ENCODE data around the gene WDR18.

Gene WDR18

DNA sequence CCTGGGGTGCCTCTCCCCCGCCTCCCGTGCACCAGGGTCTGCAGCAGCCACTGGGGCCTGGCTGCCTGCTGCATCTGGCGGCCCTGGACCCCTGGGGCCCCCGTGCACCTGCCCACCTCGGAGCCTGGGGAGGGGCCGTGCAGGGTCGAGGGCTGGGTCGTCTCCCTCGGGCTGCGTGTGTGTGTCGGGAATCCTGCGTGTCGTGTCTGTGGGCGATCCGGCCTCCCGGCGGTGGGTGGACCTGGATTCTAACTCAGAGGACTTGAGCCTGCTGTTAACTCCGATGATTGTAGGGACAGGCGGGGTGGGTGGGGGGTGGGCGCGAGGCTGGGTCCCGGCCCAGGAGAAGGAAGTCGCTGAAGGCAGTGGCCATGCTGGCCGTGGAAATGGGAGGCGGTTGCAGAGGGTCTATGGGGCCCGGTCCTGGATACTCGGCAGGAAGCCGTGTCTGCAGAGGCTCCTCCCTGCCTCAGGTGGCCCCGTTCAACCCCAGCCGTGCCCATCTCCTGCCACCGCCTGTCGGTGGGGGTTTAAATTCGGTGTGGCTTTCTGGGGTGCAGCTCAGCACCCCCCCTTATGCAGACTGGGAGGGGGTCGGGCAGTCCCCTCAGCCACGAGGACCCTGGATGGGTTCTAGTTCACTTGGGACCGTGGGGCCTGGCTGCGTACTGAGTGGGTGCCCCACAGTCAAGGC, 9.4 kb upstream of the WDR18 start:
- no peak overlapping the region for H3K27ac ChIP-seq (replicated peaks)
- no peak overlapping the region for H3K4me3 ChIP-seq (replicated peaks; ENCODE audit: insufficient read depth, low read length)
- H3K27me3 ChIP-seq (ENCODE audit: insufficient read depth, poor library complexity, severe bottlenecking), result no peaks in the 10 kb centered on the region
- no peak for DNase-seq (ENCODE audit: low read depth in 1 of 2, low spot score in 1 of 2)
- TF ChIP-seq POLR2AphosphoS5 (IDR thresholded peaks at IDR 0.05; ENCODE audit: low read depth) (no peak), GABPA (IDR thresholded peaks at IDR 0.05; ENCODE audit: low read depth) (no peak)
- TF ChIP-seq, protein P1, sequence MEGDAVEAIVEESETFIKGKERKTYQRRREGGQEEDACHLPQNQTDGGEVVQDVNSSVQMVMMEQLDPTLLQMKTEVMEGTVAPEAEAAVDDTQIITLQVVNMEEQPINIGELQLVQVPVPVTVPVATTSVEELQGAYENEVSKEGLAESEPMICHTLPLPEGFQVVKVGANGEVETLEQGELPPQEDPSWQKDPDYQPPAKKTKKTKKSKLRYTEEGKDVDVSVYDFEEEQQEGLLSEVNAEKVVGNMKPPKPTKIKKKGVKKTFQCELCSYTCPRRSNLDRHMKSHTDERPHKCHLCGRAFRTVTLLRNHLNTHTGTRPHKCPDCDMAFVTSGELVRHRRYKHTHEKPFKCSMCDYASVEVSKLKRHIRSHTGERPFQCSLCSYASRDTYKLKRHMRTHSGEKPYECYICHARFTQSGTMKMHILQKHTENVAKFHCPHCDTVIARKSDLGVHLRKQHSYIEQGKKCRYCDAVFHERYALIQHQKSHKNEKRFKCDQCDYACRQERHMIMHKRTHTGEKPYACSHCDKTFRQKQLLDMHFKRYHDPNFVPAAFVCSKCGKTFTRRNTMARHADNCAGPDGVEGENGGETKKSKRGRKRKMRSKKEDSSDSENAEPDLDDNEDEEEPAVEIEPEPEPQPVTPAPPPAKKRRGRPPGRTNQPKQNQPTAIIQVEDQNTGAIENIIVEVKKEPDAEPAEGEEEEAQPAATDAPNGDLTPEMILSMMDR (IDR thresholded peaks at IDR 0.05; ENCODE audit: insufficient read depth, low read length), result no peak

DNA sequence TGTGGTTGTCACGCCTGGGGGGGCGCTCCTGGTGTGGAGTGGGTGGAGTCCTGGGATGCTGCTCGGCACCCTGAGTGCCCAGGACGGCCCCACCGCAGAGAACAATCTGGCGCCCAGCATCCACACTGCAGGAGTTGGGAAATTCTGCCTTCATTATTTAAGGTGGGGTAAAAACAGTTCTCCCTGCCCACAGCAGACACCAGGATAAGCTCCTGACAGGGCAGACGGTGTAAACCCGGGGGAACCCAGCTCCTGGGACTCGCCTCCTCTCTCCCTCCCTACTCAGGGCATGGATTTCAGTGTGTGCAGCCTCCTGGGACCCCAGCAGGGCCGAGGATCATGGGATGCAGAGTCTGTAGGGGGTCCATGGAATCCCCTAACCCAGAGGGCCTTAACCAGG, 7.7 kb upstream of the WDR18 start:
- DNase-seq (ENCODE audit: low read depth in 1 of 2, low spot score in 1 of 2), result no peak
- TF ChIP-seq, protein P2, sequence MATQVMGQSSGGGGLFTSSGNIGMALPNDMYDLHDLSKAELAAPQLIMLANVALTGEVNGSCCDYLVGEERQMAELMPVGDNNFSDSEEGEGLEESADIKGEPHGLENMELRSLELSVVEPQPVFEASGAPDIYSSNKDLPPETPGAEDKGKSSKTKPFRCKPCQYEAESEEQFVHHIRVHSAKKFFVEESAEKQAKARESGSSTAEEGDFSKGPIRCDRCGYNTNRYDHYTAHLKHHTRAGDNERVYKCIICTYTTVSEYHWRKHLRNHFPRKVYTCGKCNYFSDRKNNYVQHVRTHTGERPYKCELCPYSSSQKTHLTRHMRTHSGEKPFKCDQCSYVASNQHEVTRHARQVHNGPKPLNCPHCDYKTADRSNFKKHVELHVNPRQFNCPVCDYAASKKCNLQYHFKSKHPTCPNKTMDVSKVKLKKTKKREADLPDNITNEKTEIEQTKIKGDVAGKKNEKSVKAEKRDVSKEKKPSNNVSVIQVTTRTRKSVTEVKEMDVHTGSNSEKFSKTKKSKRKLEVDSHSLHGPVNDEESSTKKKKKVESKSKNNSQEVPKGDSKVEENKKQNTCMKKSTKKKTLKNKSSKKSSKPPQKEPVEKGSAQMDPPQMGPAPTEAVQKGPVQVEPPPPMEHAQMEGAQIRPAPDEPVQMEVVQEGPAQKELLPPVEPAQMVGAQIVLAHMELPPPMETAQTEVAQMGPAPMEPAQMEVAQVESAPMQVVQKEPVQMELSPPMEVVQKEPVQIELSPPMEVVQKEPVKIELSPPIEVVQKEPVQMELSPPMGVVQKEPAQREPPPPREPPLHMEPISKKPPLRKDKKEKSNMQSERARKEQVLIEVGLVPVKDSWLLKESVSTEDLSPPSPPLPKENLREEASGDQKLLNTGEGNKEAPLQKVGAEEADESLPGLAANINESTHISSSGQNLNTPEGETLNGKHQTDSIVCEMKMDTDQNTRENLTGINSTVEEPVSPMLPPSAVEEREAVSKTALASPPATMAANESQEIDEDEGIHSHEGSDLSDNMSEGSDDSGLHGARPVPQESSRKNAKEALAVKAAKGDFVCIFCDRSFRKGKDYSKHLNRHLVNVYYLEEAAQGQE (IDR thresholded peaks at IDR 0.05; ENCODE audit: insufficient replicate concordance, low read depth), result no peak
- TF ChIP-seq GABPA (IDR thresholded peaks at IDR 0.05; ENCODE audit: low read depth) (no peak), POLR2AphosphoS5 (IDR thresholded peaks at IDR 0.05; ENCODE audit: low read depth) (no peak), SPI1 (IDR thresholded peaks at IDR 0.05; ENCODE audit: borderline replicate concordance, low read depth) (no peak)
- TF ChIP-seq, protein P1 (IDR thresholded peaks at IDR 0.05; ENCODE audit: insufficient read depth, low read length), result no peak
- no peaks in the 10 kb centered on the region for H3K27me3 ChIP-seq (ENCODE audit: insufficient read depth, poor library complexity, severe bottlenecking)

DNA sequence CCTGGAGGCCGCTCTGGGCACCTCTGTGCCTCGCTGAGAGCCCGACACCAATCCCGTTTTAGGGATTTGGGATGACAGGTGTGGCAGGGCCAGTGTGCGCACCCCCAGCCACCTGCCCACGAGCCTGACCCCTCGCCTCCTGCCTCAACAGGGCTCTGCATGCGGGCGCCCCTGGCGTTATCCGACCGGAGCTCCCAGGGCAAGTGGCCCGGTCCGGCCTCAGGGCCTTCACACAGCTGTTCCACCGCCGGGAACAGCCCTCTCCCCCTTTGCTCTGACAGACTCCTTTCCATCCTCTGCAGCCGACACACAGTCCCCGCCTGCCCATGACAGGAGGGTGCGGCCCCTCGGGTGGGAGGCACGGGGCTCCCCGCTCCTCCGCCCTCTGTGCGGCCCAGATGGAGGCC, 7.1 kb upstream of the WDR18 start:
- no peak for DNase-seq (ENCODE audit: low read depth in 1 of 2, low spot score in 1 of 2)
- H3K27me3 ChIP-seq (ENCODE audit: insufficient read depth, poor library complexity, severe bottlenecking), result no peaks in the 10 kb centered on the region
- no peak overlapping the region for H3K4me3 ChIP-seq (replicated peaks; ENCODE audit: insufficient read depth, low read length)
- TF ChIP-seq, protein P2 (IDR thresholded peaks at IDR 0.05; ENCODE audit: insufficient replicate concordance, low read depth), result no peak
- TF ChIP-seq POLR2AphosphoS5 (IDR thresholded peaks at IDR 0.05; ENCODE audit: low read depth) (no peak), GABPA (IDR thresholded peaks at IDR 0.05; ENCODE audit: low read depth) (no peak), SPI1 (IDR thresholded peaks at IDR 0.05; ENCODE audit: borderline replicate concordance, low read depth) (no peak)
- TF ChIP-seq, protein P1 (IDR thresholded peaks at IDR 0.05; ENCODE audit: insufficient read depth, low read length), result no peak
- H3K27ac ChIP-seq (replicated peaks), result no peak overlapping the region

More for the DNA sequence above, 7.7 kb upstream of the WDR18 start:
- no peak overlapping the region for H3K27ac ChIP-seq (replicated peaks)
- no peak overlapping the region for H3K4me3 ChIP-seq (replicated peaks; ENCODE audit: insufficient read depth, low read length)

DNA sequence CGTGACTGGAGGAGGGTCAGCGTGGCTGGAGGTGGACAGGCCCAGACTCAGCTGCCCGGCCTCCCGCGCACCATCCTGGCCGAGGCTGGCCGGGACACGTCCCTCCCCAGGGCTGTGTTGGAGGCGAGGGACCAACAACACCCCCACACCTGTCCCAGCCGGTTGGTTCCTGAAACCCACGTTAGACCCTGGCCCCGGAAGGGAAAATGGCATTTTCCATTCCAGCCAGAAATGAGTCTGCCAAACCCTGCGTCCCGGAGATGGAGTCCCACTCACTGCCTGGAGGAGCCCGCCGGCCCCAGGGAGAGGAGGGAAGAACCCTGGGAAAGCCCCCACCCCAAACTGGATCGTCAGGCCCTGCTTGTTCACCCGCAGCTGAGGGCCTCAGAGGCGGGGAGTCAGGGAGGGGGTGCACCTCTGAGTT, 4.8 kb upstream of the WDR18 start:
- Histone ChIP-seq H3K4me3 (replicated peaks; ENCODE audit: insufficient read depth, low read length) (no peak overlapping the region), H3K27ac (replicated peaks) (no peak overlapping the region), H3K27me3 (ENCODE audit: insufficient read depth, poor library complexity, severe bottlenecking) (no peaks in the 10 kb centered on the region)
- TF ChIP-seq, protein P2 (IDR thresholded peaks at IDR 0.05; ENCODE audit: insufficient replicate concordance, low read depth), result no peak
- TF ChIP-seq, protein P1 (IDR thresholded peaks at IDR 0.05; ENCODE audit: insufficient read depth, low read length), result no peak
- TF ChIP-seq GABPA (IDR thresholded peaks at IDR 0.05; ENCODE audit: low read depth) (no peak), SPI1 (IDR thresholded peaks at IDR 0.05; ENCODE audit: borderline replicate concordance, low read depth) (no peak), POLR2AphosphoS5 (IDR thresholded peaks at IDR 0.05; ENCODE audit: low read depth) (no peak)
- DNase-seq (ENCODE audit: low read depth in 1 of 2, low spot score in 1 of 2), result no peak

All from HL-60 (cell line).